Mucosa of descending colon (tissue), 3 donors: Measurements from ENCODE around the gene TOPBP1. TPM values are rescaled to one million over a fixed set of nuclear protein-coding genes. Genes with fewer than 3 reads are reported as not detected.
A peak's percentile ranks its signal among the peaks of the same experiment; 100 is the strongest.

Experiments used
- ATAC-seq: fragments of 200-7000 bp; cut with Tn5 transposase; one replicate; pipeline ENCODE4 v1.9.1; 2020; ENCODE audit warnings: mild to moderate bottlenecking, moderate library complexity
- DNase-seq, 3 donors: peaks; one replicate each; pipeline ENCODE4 v3.0.0-alpha.2; 2020
- H3K36me3 ChIP-seq: fragments of 200-600 bp; one replicate; pipeline ENCODE4 v1.8.0; 2021; ENCODE audit warnings: low read depth, mild to moderate bottlenecking
- H3K4me1 ChIP-seq: fragments of 200-600 bp; one replicate; pipeline ENCODE4 v1.8.0; 2021; ENCODE audit warnings: low read depth, mild to moderate bottlenecking
- H3K4me3 ChIP-seq: fragments of 200-600 bp; one replicate; pipeline ENCODE4 v1.8.0; 2021; ENCODE audit warnings: mild to moderate bottlenecking
- H3K9me3 ChIP-seq: fragments of 200-600 bp; one replicate; pipeline ENCODE4 v1.8.0; 2021; ENCODE audit warnings: mild to moderate bottlenecking
- intact Hi-C, 2 donors: fragments of 100-400 bp; cut with DNase I in 1 of 2; cut with micrococcal nuclease in 1 of 2; formaldehyde crosslinking; loops; one replicate each; pipeline versions ENCODE4 v1.11.0 to v1.11.1; 2022; cut with DNase I, micrococcal nuclease
- total RNA-seq, 3 donors: library from RNA; stranded (reverse); fragmentation: NEBNext Ultra II Directional in 2 of 3; extraction: Animal tissue kit (Norgen Biotek cat#: 25700) in 2 of 3; gene quantifications; one replicate each; pipeline versions ENCODE4 v1.2.1 to v1.2.4, GENCODE V29; 2021 to 2023
- TF ChIP-seq, protein P1 (sequence below): fragments of 200-600 bp; IDR thresholded peaks from one replicate; pipeline ENCODE4 v1.8.0; 2022; ENCODE audit warnings: antibody characterized with exemption, mild to moderate bottlenecking
- donor health status: DM: no; HTN: no; CAD: no; lungs with moderate emphysema.
- donor health status: DM: no; HTN: no; CAD: no.
- donor health status: DM: no; HTN: yes; CAD: no.

TOPBP1 gene
- total RNA-seq, 3 donors from 2014 or later, result 22.8 to 31.7 (median 23.9) TPM

DNA sequence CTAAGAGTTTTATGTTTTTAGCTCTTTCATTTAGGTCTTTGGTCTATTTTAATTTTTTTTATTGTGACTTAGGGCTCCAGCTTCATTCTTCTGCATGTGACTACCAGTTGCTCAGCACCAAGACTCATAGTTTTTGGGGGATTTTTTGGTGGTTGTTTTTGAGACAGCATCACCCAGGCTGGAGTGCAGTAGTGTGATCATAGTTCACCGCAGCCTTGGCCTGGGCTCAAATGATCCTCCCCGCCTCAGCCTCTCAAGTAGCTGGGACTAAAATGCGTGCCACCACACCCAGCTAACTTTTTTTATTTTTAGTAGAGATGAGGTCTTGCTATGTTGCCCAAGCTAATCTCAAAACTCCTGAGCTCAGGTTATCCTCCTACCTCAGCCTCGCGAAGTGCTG is 68.9 kb downstream of the TOPBP1 start:
- TF ChIP-seq, protein P1, sequence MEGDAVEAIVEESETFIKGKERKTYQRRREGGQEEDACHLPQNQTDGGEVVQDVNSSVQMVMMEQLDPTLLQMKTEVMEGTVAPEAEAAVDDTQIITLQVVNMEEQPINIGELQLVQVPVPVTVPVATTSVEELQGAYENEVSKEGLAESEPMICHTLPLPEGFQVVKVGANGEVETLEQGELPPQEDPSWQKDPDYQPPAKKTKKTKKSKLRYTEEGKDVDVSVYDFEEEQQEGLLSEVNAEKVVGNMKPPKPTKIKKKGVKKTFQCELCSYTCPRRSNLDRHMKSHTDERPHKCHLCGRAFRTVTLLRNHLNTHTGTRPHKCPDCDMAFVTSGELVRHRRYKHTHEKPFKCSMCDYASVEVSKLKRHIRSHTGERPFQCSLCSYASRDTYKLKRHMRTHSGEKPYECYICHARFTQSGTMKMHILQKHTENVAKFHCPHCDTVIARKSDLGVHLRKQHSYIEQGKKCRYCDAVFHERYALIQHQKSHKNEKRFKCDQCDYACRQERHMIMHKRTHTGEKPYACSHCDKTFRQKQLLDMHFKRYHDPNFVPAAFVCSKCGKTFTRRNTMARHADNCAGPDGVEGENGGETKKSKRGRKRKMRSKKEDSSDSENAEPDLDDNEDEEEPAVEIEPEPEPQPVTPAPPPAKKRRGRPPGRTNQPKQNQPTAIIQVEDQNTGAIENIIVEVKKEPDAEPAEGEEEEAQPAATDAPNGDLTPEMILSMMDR, result no peak
- Histone ChIP-seq H3K9me3 (no peaks in the 10 kb centered on the region), H3K36me3 (no peaks in the 10 kb centered on the region), H3K4me1 (no peaks in the 10 kb centered on the region), H3K4me3 (no peak overlapping the region)
- DNase-seq, result peak in 1 of 3 donors; percentile 17
- ATAC-seq, result peak; percentile 59
- intact Hi-C loops, result no loop called here

DNA sequence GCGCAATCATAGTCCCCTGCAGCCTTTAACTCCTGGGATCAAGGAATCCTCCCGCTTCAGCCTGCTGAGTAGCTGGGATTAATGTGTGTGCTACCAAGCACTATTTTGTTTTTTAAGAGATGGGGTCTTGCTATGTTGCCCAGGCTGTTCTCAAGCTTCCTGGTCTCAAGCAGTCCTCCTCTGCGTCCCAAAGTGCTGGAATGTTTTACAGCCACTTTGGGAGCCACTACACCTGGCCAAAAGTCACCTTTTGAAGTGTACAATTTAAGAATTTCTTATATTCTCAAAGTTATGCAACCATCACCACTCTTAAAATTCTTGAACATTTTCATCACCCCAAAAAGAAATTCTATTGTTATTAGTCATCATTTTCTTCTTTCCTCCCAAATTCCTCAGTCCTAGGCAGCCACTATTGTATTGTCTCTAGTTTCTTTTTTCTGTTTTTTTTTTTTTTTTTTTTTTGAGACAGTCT is 70.4 kb downstream of the TOPBP1 start:
- no peak for DNase-seq
- no peaks in the 10 kb centered on the region for H3K36me3 ChIP-seq
- H3K4me3 ChIP-seq, result no peak overlapping the region
- no peak for ATAC-seq
- H3K9me3 ChIP-seq, result no peaks in the 10 kb centered on the region
- H3K4me1 ChIP-seq, result no peaks in the 10 kb centered on the region
- TF ChIP-seq, protein P1, result no peak
- intact Hi-C loops, result no loop called here

DNA sequence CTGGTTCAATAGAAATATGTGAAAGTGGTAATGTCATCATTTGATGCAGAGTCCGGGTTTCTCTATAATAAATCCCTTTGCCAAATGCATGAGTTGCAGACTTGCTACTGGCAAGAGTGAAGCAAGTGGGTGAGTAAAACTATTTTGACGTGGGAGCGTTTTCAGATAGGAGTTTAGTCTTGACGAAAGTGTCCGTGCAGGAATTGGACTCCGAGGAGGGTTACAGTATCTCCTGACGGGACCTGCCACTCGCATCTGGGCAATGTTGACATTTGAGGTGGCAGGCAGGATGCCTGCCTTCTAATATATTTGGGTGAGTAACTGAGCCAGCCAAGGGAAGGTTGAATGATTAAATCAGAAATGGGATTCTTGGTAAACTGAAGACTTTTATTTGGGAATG is 72.2 kb downstream of the TOPBP1 start:
- intact Hi-C loops, result no loop called here
- Histone ChIP-seq H3K4me3 (no peak overlapping the region), H3K36me3 (no peaks in the 10 kb centered on the region), H3K9me3 (no peaks in the 10 kb centered on the region), H3K4me1 (no peaks in the 10 kb centered on the region)
- TF ChIP-seq, protein P1, result no peak
- DNase-seq (no peak), ATAC-seq (no peak)

DNA sequence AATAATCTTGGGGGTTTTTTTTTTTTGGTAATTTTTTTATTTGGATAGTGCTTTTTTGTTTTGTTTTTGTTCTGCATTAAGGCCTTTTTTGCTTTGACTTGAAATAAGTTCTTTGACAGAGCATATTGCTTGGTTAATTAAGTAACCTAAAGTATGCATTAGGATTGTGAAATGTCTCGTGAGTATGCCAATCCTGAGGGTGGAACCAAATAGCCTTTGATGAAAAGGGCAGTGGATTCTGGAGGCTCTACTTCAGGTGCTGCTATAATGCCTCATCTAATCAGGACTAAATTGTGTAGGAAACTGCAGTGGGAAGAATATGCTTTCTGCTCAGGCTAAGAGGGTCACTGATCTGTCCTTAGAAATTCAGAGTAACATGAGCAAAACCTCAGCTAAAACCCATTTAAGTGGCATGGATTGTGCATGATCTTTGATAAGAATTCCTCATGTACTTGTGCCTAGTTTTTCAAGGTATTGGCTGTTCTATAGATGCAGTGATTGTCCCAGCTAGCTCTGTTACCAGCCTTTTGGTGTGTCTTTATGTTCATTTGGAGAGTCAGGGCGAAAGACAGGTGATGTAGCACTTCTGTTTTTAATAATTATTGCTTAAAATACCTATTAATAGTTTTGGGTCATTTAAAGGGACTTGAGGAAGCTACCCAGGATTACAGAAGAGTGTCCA is 72.8 kb downstream of the TOPBP1 start:
- intact Hi-C loops, result no loop called here
- Histone ChIP-seq H3K4me3 (no peak overlapping the region), H3K9me3 (no peaks in the 10 kb centered on the region), H3K4me1 (no peaks in the 10 kb centered on the region), H3K36me3 (no peaks in the 10 kb centered on the region)
- no peak for ATAC-seq
- DNase-seq, result no peak
- TF ChIP-seq, protein P1, result no peak

DNA sequence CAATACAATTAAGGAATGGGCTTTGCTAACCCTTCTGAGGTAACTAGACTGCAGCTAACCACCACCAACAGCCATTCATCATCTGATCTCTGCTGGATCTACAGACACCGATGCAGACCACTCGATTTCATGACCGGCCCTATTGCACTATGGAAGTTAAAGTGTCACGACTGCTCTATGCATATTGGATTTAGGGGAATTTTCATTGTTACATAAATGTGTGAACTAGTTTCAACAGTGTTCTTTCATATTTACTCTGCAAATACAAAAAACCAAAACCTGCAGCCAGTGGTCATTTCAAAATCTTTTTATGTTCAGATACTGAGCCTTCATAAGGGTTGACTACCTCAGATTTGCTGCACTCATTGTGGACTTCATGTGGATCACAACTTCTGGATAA is 73.7 kb downstream of the TOPBP1 start:
- ATAC-seq (no peak), DNase-seq (no peak)
- H3K4me1 ChIP-seq, result no peaks in the 10 kb centered on the region
- no peaks in the 10 kb centered on the region for H3K36me3 ChIP-seq
- TF ChIP-seq, protein P1, result no peak
- H3K9me3 ChIP-seq, result no peaks in the 10 kb centered on the region
- no peak overlapping the region for H3K4me3 ChIP-seq
- intact Hi-C loops, result no loop called here

DNA sequence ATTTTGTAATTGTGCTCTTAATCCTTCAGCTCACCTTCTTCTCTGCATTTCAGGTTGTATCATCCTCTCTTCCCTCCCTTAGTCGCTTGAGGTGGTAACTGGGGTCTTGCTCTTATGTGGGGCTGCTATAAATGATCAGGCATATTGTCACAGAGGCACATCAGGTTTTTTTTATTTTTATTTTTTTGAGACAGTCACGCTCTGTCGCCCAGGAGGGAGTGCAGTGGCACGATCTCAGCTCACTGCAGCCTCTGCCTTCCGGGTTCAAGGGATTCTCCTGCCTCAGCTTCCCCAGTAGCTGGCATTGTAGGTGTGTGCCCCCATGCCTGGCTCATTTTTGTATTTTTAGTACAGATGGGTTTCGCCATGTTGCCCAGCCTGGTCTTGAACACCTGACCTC is 78.3 kb downstream of the TOPBP1 start:
- Histone ChIP-seq H3K9me3 (no peaks in the 10 kb centered on the region), H3K36me3 (no peaks in the 10 kb centered on the region), H3K4me1 (no peaks in the 10 kb centered on the region), H3K4me3 (no peak overlapping the region)
- DNase-seq, result no peak
- intact Hi-C loops, result no loop called here
- no peak for ATAC-seq
- TF ChIP-seq, protein P1, result no peak
